ENCODE results near the gene SPDYC.
"Not testable (repeated sequence)": the region's sequence is repeated elsewhere in the genome, so short reads cannot be mapped to it uniquely, and the experiment has no call there.

The SPDYC gene

DNA sequence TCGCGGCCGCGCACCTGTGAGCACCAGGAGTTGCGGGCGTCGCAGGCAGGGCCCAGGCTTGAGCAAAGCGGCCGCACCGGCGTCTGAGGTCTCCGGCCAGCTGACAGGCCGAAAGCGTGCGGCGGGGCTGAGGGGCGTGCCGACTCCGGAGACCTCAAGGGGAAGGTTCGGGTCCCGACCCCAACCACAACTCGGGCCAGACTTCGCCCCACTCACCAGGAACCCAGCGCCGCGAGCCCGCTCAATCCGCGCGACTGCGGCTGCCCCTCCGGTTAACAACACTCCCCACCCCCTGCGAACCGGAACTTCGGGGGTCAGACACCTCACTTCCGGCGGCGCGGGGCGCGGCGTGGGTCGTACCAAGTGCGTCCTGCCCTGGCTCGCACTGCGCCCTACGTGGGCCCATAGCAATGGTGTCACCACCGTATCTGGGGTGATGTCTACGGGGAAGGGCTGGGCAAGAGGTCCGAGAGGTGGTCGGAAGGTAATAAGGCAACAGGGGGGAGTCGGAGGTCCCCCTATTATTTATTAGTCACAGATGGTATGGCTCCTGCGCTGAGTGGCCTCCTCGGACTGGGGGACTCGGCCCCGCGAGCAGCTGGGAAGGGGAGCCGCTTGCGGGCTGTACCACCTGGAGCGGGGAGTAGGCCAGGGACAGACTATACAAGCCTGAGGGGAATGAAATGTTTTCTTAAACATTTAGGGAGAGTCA lies 35.6 kb upstream of the SPDYC start, which contains the start of gene SYVN1:
Gene SYVN1, minus strand, starts transcription at position 280 of the 712 bp plus-strand sequence. CDS start 918 bp downstream, outside the sequence.
- DNase-seq (ENCODE audit: low spot score): peak; percentile 97

DNA sequence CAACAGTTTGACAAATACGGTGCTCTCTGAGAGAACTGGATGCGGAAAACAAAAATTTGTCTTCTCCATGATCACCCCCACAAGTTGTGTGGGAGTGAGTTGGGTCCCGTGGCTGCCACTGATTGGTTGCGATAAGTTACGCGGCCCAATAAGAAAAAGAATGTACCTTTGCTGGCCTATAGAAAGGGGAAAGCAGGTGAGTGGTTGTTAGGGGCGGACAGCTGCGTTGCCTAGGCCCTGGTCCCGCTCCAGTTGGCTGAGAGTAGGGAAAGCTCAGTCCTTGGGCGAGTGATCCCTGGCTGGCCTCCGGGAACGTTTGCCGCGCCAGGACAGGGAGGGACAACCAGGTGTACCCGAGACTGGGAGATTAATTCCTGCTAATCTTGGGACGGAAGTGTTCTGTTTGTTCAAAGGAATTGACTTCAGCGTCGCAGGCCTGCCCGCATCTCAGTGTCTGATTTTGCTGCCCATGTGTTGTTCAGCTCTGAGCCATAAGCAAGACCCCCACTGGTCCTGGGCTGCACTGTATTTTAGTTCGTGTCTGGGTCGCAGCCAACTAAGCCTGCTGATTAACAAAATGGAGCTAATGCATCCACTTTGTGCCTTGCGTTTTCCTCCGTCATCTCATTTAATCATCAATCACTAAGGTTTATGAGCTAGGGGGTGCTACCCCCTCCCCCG lies 34.9 kb upstream of the SPDYC start:
- DNase-seq (ENCODE audit: low spot score): peak; percentile 99

DNA sequence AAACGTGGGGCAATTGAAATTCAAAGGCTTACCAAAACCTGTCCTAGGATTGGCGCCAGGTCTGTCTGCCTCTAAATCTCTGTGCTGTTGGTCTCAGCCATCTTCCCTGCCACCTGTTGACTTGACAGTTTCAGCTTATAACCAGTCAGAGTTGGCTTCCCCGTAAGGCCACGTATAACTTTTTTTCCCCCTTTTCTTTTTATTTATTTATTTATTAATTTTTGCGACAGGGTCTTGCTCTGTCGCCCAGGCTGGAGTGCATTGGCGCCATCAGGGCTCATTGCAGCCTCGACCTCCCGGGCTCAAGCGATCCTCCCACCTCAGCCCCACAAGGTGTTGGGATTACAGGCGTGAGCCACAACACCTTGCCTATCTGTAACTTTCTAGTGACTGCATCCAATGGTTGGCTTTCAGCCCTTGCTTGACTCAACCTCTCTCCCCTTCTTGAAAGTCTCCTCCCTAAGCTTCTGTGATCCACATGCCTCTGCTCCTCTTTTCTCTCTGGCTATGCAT lies 34.3 kb upstream of the SPDYC start:
- no peak for DNase-seq (ENCODE audit: low spot score)

DNA sequence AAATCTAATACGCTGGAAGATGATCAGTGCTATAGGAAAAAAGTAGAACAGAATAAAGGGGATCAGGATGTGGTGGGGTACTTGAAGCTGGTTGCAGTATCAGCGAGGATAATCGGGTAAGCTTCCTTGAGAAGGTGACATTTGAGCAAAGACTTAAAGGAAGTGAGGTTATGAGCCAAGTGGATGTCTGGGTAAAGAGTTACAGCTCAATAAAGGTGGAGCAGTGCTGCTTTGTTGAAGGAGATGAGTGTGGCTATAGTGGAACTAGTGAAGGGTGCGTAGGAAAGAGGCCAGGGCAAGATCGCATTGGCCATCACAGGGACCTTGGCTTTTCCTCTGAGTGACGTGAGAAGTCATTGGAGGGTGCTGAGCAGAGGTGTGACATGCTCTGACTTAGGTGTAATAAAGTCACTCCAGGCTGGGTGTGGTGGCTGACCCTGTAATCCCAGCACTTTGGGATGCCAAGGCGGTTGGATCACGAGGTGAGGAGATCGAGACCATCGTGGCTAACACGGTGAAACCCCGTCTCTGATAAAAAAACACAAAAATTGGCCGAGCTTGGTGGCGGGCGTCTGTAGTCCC lies 33.4 kb upstream of the SPDYC start:
- no peak for DNase-seq (ENCODE audit: low spot score)

DNA sequence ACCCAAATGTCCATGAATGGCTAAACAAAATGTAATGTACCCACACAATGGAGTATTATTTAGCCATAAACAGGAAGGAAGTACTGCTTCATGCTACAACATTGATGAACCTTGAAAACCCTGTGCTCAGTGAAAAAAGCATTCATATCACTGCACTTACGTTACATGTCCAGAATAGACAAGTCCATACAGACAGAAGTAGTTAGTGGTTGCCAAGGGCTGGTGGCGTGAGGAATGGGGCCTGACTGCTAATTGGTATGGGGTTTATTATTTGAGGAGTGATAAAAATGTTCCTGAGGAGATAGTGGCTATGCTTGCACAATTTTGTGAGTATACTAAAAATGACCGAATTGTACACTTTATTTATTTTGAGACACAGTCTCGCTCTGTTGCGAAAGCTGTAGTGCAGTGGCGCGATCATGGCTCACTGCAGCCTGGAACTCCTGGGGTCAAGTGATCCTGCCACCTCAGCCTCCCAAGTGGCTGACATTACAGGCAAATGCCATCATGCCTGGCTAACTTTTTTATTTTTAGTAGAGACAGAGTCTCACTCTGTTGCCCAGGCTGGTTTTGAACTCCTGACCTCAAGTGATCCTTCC lies 28.0 kb upstream of the SPDYC start:
- no peak for DNase-seq (ENCODE audit: low spot score)

DNA sequence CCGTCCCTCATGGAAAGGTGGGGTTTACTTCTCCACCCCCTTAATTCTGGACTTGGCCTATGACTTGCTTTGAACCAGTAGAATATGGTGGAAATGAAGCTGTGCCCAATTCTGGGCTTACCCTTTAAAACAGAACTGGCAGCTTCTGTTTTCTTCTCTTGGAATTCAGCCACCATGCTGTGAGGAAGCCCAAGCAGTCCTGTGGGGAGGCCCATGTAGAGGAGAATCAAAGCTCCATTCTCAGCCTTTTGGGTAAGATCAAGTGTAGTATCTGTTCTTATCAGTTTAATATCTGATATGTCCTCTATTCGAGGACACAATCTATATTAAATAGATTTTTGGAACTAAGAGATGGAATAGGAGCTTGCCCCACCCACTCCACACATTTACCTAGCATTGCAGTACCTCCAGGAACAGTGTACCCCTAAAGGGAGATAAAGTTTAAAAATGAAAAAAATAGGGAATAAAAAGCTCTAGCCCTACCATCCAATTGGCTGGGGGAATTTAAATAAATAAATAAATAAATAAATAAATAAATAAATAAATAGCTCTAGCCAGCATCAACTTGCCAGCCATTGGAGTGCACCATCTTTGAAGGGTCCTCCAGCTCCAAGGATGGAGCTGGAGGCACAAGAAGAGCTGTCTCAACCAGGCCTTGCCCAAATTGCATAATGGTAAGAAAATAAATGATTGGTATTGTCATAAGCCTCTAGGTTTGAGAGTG lies 22.5 kb upstream of the SPDYC start:
- no peak for DNase-seq (ENCODE audit: low spot score)

DNA sequence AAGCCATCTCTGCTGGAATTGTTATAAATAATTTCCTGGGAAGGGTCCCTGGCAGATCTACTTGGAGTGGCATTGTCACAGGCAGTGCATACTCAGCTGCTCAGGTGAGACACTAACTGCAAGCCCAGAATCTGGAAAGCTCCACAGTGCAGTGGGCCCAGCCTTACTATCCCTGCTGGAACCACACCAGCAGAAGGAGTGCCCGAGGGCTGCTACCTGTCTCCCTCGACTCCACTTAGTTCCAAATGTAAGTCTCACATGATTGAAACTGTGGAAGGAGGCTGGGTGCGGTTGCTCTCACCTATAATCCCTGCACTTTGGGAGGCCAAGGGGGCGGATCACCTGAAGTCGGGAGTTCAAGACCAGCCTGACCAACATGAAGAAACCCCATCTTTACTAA lies 21.4 kb upstream of the SPDYC start:
- no peak for DNase-seq (ENCODE audit: low spot score)

DNA sequence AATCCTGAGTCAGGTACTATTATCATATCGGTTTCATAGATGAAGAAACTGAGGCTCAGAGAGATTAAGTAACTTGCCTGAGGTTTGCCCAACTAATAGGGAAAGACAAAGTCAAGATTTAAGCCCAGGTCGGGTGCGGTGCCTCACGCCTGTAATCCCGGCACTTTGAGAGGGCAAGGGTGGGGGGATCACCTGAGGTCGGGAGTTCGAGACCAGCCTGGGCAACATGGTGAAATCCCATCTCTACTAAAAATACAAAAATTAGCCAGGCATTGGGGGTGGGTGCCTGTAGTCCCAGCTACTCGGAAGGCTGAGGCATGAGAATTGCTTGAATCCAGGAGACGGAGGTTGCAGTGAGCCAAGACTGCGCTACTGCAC lies 19.9 kb upstream of the SPDYC start:
- not testable (repeated sequence) for DNase-seq (ENCODE audit: low spot score)

DNA sequence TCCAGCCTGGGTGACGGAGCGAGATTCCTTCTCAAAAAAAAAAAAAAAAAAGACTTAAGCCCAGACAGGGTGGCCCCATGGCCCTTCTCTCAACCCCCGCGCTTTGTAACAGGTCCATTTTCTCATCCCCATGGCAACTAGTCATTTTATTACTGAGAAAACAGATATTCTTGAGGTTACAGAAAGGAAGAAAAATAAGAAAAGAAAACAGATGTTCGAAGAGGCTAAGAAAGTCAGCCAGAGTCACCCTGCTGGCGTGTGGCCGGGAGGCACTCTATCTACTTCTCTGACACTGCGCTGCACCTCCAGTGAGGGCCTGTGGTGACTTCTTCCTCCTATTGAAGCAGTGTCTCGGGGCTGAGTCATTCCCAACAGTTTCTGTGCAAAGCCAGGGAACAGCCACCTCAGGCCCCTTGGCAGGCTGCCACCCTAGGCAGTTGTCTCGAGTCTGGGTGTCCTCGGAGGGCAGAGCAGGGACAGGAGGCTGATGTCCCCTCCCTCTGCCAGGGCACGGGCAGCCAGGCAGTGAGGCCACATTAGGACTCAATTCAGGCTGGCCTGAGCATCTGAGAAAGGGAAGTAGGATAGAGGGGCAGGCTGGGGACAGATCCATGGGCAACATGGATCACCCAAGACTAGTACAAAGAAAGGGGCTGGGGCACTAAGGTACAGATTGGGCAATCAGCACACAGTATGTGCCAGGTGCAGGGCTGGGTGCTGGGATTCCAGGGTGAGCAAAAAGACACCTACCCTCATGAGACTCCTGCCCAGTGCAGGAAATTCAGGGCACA lies 19.3 kb upstream of the SPDYC start:
- peak; percentile 83 for DNase-seq (ENCODE audit: low spot score)

DNA sequence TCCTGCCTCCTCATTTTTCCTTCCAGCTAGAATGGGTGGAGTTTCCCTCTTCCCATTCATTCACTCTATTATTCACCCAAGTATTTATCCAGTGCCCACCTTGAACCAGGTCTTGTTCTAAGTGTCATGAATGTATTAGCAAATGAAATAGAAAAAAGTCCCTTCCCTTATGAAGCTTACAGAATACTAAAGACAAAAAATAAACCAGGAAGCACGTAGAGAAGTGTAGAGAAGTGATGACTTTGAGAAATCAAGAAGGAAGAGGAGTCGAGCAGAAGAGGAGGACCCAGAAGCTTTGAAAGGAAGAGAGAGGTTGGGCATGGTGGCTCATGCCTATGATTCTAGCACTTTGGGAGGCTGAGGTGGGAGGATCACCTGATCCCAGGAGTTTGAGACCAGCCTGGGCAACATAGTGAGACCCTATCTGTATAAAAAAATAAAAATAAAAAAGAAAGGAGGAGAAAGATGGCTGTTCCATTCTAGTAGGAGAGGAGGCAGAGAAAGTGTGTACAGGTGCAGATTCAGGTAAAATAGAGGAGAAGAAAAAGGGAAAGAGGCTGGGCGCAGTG lies 18.6 kb upstream of the SPDYC start:
- no peak for DNase-seq (ENCODE audit: low spot score)

DNA sequence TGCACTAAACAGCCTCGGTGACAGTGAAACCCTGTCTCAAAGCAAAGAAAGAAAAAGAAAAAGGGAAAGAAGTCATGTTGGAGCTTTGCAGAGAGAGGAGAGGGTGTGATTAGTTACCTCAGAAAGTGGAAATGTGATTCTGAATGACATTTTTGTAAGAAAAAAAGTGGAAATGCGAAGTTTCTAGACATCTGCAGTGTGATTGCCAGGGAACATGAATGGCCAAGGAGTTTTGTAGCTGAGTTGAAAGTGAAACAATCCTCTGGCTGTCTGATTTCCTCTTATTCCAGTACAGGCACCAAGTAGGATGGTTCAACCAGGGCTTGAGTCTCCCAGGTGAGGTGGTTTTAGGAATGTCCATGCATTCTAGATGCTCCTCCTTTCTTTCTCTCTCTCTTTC lies 17.9 kb upstream of the SPDYC start:
- no peak for DNase-seq (ENCODE audit: low spot score)

DNA sequence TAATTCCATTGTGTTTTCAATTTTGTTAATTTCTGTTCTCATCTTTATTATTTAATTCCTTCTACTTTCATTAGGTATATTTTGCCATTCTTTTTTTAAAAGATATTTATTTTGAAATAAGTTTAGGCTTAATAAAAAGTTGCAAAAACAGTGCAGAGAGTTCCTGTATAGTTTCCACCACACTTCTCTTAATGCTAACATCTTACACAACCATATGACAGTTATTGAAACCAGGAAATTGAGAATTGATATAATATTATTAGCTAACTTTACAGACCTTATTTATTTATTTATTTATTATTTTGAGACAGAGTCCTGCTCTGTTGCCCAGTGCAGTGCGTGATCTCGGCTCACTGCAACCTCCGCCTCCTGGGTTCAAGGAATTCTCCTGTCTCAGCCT lies 13.8 kb upstream of the SPDYC start:
- DNase-seq (ENCODE audit: low spot score): no peak

DNA sequence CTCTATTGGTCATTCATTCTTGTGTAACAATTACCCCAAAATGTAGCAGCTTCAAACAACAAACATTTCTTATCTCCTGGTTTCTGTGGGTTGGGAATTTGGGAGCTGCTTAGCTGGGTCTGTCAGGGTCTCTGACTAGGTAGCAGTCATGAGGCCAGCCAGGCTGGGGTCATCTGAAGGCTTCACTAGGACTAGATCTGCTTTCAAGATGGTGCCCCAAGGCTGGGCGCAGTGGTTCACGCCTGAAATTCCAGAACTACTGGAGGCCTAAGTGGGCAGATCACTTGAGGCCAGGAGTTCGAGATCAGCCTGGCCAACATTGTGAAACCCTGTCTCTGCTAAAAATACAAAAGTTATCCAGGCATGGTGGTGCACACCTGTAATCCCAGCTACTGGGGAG lies 13.1 kb upstream of the SPDYC start:
- DNase-seq (ENCODE audit: low spot score): no peak

DNA sequence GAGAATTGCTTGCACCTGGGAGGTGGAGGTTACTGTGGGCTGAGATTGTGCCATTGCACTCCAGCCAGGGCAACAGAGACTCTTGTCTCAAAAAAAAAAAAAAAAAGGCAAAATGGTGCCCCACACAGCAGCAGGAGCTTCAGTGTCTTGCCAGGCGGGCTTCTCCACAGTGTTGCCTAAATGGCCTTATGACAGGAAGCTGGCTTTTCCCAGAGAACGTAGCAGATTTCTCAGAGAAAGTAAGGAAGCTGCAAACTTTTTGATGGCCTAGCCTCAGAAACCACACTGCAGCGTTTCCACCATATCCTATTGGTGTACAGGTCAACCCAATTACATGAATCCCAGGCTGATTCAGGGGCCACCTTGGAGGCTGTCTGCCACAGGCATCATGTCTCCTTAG lies 12.7 kb upstream of the SPDYC start:
- no peak for DNase-seq (ENCODE audit: low spot score)

DNA sequence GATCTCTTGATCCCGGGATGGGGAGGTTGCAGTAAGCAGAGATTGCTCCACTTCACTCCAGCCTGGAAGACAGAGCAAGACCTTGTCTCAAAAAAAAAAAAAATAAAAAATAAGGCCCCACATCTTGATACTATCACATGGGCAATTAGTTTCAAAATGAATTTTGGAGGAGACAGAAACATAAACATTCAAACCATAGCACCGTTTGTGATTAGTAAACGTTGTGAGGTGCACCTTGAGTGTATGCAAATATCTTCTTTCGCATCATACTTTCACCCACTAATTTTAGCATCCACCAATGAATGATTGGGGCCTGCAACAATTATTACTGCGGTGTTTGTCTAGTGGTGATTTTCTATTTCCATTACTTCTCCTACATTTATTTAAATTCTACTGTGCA lies 11.0 kb upstream of the SPDYC start:
- no peak for DNase-seq (ENCODE audit: low spot score)

DNA sequence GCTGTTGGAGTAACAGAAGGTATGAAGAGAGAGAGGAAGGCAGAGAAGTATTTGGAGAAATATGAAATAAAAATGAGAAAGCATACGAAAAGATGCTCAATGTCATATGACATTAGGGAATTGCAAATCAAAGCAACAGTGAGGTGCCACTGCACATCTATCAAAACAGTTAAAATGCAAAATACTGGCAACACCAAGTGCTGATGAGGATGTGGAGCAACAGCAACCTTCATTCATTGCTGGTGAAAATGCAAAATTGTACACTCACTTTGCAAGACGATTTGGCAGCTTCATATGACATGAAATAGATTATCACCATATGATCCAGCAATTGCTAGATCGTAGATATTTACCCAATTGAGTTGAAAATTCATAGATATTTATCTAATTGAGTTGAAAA lies 9.4 kb upstream of the SPDYC start:
- no peak for DNase-seq (ENCODE audit: low spot score)

DNA sequence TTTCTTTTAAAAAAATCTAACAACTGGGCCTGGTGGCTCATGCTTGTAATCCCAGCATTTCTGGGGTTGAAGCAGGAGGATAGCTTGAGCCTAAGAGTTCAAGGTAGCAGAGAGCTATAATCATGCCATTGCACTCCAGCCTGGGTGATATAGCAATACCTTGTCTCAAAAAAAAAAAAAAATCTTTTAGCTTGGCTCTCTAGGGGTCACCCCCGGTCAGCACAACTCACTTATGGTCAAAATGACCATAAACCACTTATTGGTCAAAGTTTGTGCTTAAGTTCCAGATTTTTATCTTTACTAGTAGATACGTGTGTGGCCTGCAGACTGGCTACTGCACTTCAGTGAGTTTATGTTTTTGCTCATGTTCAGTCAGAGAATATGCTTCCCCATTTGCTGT lies 6.3 kb upstream of the SPDYC start:
- no peak for DNase-seq (ENCODE audit: low spot score)

DNA sequence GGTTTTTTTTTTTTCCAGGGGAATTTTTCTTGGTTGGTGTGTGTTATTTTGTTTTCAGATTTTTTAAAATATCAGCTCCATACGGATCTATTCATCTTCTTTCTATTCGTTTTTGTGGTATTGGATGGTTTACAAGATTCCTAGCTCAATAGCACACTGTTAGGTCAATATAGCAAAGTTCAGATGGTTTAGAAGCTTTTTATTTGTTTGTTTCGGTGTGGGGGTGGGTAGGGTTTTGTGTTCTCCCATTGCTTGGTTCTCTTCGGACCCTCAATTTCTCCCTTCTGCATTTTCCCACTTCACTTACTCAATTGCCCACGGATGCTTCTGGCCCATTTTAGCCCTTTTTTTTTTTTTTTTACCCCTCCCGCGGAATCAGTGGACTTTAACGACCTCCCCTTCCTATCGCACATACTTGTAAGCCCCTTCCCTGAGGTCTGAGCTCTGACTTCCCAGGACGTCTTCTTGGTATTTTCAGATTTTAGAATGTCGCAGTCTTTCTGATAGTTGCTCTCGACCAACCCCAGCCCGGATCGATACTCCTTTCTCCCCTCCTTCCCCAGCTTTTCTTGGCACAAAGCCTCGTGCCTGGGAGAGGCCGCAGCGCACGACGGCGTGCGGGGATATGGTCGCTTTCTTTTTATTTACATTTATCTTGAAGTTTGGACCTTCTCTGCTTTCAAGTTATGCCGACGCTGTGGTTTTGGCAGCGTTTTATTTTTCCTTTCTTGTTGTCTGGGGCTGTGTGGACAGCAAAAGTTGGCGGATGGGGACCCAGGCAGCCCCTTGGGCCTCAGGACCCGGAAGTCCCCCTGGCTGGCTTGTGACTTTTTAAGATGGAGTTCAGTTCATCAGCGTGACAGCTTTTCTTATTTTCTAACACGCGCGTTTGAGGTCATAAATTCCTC lies 4.4 kb upstream of the SPDYC start:
- DNase-seq (ENCODE audit: low spot score): no peak

DNA sequence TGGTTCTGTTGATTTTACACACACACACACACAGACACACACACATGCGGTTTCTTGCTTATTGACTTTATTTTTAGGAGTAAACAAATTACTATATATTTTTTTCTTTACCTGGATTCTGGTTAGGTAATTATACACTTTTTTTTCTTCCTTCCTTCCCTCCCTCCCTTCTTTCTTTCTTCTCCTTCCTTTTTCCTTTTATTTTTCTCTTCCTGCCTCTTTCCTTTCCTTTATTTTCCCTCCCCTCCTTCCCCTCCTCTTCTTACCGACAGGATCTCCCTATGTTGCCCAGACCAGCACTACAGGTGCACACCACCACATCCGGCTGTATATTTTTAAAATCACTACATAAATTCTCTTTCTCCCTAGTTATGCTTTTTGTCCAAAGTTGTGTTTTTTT lies 3.1 kb upstream of the SPDYC start:
- no peak for DNase-seq (ENCODE audit: low spot score)

DNA sequence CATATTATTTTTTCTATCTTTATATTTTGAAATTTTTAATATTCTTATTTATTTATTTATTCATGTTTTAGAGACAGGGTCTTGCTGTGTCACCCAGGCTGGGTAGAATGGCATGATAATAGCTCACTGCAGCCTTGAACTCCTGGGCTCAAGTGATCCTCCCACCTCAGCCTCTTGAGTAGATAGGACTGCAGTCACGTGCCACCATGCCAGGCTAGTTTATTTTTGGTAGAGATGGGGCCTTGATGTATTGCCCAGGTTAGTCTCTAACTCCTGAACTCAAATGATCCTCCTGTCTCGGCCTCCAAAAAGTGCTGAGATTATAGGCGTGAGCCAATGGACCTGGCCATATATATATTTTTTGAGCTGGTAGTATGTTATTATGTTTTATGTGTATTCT lies 2.4 kb upstream of the SPDYC start:
- DNase-seq (ENCODE audit: low spot score): no peak
